Stimulated activated CD8-positive, alpha-beta memory T cell treated with anti-CD3 and anti-CD28 coated beads, Interleukin-12 subunit alpha, Interleukin-12 subunit beta, amount 100 ng/mL, for 24 hours (primary cell): ENCODE results near the gene ZFC3H1.
"Not testable (repeated sequence)": the region's sequence is repeated elsewhere in the genome, so short reads cannot be mapped to it uniquely, and the experiment has no call there.

ENCODE experiments used
- DNase-seq: peaks from one replicate; pipeline ENCODE4 v3.0.0-alpha.2; 2020; ENCODE audit errors: extremely low read depth

ZFC3H1 gene, protein sequence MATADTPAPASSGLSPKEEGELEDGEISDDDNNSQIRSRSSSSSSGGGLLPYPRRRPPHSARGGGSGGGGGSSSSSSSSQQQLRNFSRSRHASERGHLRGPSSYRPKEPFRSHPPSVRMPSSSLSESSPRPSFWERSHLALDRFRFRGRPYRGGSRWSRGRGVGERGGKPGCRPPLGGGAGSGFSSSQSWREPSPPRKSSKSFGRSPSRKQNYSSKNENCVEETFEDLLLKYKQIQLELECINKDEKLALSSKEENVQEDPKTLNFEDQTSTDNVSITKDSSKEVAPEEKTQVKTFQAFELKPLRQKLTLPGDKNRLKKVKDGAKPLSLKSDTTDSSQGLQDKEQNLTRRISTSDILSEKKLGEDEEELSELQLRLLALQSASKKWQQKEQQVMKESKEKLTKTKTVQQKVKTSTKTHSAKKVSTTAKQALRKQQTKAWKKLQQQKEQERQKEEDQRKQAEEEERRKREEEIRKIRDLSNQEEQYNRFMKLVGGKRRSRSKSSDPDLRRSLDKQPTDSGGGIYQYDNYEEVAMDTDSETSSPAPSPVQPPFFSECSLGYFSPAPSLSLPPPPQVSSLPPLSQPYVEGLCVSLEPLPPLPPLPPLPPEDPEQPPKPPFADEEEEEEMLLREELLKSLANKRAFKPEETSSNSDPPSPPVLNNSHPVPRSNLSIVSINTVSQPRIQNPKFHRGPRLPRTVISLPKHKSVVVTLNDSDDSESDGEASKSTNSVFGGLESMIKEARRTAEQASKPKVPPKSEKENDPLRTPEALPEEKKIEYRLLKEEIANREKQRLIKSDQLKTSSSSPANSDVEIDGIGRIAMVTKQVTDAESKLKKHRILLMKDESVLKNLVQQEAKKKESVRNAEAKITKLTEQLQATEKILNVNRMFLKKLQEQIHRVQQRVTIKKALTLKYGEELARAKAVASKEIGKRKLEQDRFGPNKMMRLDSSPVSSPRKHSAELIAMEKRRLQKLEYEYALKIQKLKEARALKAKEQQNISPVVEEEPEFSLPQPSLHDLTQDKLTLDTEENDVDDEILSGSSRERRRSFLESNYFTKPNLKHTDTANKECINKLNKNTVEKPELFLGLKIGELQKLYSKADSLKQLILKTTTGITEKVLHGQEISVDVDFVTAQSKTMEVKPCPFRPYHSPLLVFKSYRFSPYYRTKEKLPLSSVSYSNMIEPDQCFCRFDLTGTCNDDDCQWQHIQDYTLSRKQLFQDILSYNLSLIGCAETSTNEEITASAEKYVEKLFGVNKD (N-terminal part only)

GRCh38 chr12:71663561-71664410 is at the start of gene ZFC3H1, which contains the start of gene THAP2:
Gene ZFC3H1 (minus strand): TSS chr12:71663848. CDS start chr12:71663610, 238 bp downstream.
Gene THAP2 (plus strand): TSS chr12:71664301. CDS start chr12:71664510, 209 bp downstream.
- DNase-seq, result peak; percentile 65

- DNase-seq, result no peak
Observed at GRCh38 chr12:71710276-71711125, 46.9 kb upstream of the ZFC3H1 start.

- DNase-seq, result no peak
Observed at GRCh38 chr12:71708658-71709057, 45.0 kb upstream of the ZFC3H1 start.

- no peak for DNase-seq
Observed at GRCh38 chr12:71704920-71705319, 41.3 kb upstream of the ZFC3H1 start.

DNA sequence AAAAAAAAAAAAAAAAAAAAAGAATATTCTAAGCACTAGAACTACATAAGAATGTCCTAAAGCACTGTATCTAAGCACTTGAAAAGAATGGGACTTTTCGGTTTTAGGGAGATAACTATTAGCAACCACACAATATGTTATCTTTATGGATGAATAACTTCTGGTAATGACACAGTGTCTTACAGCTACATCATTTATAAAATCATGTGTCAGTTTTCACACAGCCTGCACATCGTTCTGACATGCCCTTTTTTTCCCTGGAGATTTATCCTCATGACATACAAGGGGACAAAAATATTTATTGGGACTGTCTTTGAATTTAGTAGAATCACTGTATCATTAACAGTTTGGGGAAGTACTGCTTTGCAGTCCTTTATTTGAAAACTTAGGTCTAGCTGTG is 39.6 kb upstream of the ZFC3H1 start:
- no peak for DNase-seq

DNA sequence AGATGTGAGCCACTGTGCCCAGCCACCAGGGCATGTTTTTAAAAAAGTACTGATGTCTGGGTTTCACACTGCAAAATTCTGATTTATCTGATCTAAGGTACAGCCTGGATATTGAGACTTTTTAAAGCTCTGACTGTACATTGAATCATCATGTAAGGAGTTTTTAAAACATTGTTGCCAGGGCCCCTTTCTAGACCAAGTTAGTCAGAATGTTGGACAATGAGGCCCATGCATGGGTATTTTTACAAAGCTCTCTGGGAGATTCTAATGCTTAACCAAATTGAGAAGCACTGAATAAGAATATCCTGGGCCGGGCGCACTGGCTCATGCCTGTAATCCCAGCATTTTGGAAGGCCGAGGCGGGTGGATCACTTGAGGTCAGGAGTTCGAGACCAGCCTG is 38.9 kb upstream of the ZFC3H1 start:
- no peak for DNase-seq

DNA sequence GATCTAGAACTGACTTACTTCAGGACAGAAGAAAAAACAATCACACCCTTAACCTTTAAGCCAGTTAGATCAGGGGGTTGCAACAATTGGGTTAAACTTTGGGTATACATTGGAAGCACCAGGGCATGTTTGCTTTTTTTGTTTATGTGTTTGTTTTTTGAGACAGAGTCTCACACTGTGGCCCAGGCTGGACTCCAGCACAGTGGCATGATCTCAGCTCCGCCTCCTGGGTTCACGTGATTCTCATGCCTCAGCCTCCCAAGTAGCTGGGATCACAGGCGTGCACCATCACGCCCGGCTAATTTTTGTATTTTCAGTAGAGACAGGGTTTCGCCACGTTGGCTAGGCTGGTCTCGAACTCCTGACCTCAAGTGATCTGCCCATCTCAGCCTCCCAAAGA is 38.5 kb upstream of the ZFC3H1 start:
- not testable (repeated sequence) for DNase-seq

DNA sequence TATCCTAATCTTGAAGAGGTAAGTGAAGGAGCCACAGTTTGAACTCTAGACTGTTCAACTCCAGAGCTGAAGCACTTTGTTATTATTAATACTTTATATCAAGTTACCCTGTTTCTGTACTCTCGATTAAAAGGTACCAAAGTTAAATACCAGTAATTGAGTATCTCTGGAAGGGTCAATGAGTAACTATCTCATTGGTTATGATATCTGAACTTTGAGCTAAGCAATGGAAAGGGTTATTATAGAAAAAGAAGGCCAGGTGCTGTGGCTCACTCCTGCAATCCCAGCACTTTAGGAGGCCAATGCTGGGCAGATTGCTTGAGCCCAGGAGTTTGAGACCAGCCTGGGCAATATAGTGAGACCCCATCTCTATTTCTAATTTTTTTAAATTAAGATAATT is 32.1 kb upstream of the ZFC3H1 start:
- DNase-seq, result no peak

- DNase-seq, result no peak
Observed at GRCh38 chr12:71694099-71694820, 30.6 kb upstream of the ZFC3H1 start.

- not testable (repeated sequence) for DNase-seq
Observed at GRCh38 chr12:71693651-71694050, 30.0 kb upstream of the ZFC3H1 start.

DNA sequence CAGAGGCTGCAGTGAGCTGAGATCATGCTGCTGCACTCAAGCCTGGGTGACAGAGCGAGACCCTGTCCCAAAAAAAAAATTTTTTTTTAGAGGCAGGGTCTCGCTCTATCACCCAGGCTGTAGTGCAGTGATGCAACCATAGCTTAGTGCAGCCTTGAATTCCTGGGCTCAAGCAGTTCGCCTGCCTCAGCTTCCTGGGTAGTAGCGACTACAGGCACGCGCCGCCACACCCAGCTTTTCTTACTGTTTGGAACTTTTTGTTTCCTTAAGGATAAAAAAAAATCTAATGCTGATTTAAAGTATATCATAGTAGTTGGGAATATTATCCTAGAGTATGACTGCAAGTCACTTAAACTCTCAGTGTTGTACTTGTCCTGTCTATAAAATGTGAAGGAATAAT is 29.5 kb upstream of the ZFC3H1 start:
- no peak for DNase-seq

DNA sequence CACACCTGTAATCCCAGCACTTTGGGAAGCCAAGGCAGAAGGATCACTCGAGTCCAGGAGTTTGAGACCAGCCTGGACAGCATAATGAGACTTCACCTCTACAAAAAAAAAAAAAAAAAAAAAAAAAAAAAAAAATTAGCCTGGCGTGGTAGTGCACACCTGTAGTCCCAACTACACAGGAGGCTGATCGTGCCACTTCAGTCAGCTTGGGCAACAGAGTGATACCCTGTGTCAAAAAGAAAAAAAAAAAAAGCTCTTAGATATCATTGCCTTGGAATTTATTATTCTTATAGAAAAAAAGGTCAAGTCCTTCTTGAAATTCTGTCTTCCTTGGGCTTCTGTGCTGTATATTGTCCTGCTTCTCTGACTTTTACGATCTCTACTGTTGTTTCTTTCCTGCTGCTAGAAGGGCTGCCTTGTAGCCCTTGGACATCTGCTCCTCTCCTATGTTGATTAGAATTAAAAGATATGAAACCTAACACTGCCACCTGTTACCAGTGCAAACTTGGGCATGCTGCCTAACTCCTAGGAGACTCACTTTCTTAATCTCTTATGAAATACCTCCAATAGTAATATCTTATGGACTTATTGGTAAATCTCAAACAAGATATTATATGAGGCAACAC is 28.0 kb upstream of the ZFC3H1 start:
- DNase-seq, result no peak

- DNase-seq, result no peak
Observed at GRCh38 chr12:71688961-71689570, 25.4 kb upstream of the ZFC3H1 start.

DNA sequence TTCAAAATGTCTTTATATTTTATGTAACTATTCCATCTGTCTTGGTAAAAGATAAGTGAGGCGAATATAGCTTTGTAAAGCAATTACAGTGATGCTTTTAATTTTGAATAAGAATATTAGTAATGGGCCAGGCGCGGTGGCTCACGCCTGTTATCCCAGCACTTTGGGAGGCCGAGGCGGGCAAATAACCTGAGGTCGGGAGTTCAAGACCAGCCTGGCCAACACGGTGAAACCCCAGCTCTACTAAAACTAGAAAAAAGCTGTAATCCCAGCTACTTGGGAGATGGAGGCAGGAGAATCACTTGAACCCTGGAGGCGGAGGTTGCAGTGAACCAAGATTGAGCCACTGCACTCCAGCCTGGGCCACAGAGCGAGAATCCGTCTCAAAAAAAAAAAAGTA is 23.5 kb upstream of the ZFC3H1 start:
- not testable (repeated sequence) for DNase-seq

DNA sequence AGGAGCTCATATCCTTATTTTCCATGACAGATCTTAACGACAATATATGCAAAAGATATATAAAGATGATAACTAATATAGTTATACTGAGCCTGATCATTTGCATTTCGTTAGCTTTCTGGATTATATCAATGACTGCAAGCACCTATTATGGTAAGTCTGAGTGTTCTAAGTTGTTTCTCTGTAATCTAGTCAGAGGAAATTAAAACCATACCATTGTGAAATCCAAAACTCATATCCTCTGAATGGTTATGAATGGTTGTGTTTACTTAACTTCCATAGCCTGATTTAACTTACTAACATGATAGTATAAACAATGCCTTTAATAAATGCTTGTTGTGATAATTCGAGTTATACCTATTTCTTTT is 23.0 kb upstream of the ZFC3H1 start:
- DNase-seq, result no peak

DNA sequence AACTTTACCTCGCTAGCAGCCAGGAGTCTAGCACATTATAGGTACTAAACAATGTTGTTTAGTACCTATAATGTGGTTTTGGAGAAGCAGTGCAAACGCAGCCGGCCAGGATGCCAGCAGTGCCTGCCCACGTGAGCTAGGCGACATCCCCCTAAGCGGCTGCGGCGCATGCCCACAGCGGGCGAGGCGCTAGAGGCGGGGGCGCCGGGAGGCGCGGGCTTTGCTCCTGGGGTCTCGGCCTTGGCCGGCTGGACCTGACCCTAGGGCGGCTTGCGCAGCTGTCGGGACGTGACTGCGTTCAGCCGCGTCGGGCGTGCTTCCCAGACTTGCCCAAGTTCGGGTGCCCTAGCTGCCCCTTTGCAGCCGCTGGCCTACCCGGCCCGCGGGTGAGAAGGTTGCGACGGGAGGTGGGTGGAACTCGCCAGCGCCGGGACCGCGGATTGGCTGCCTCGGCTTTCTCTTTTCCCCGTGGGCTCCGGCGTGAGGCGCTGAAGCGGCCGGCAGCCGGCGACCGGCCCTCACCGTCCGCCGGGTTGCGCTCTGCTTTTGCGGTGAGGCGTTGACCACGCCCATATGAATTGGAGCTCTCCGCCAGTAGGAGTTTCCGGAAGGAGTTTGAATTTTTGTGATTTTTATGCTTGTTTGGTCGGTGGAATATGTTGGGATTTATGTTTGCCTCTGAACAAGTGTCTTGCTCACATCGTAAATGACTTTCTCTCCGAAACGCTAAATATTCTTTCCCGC is 22.4 kb upstream of the ZFC3H1 start, which contains the start of gene TMEM19:
TMEM19 (plus strand) TSS at position 169 of the 744 bp plus-strand sequence. CDS start 599 bp downstream, outside the sequence.
- peak; percentile 64 for DNase-seq

DNA sequence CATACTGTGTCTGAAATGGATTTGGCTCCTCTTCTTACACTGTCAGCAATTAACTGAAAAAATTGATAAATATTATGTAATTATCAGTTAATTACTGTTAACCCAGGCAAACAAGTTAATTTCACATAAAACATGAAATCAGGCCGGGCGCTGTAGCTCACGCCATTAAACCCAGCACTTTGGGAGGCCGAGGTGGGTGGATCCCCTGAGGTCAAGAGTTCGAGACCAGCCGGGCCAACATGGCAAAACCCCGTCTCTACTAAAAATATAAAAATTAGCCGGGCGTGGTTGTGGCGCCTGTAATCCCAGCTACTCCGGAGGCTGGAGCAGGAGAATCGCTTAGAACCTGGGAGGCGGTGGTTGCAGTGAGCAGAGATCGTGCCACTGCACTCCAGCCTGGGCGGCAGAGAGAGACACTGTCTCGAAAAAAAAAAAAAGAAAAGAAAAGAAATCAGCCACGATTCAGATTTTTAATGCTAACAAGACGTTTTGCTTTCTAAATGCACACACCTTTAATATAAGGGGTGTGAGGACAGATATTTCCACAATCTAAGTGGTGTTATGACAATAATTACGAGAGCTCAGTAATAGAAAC is 21.8 kb upstream of the ZFC3H1 start:
- DNase-seq, result no peak
